ENCODE data around the gene CYTH4.
A peak's percentile ranks its signal among the peaks of the same experiment; 100 is the strongest.
"Not testable (repeated sequence)": the region's sequence is repeated elsewhere in the genome, so short reads cannot be mapped to it uniquely, and the experiment has no call there.

Gene CYTH4

DNA sequence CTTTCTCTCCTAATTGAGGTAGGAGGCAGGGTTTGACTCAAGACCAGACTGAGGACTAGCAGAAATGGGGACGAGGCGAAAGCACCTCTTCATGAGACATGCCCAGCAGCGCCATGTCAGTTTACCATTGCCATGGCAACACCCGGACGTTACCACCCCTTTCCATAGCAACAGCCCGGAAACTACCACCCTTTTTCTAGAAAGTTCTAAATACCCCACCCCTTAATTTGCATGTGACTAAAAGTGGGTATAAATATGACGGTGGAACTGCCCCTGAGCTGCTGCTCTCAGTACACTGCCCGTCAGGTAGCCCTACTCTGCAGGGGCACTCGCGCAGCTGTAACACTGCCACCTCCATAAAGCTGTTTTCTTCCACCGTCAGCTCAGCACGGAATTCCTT is 32.3 kb upstream of the CYTH4 start:
- DNase-seq (ENCODE audit: low spot score), result no peak

DNA sequence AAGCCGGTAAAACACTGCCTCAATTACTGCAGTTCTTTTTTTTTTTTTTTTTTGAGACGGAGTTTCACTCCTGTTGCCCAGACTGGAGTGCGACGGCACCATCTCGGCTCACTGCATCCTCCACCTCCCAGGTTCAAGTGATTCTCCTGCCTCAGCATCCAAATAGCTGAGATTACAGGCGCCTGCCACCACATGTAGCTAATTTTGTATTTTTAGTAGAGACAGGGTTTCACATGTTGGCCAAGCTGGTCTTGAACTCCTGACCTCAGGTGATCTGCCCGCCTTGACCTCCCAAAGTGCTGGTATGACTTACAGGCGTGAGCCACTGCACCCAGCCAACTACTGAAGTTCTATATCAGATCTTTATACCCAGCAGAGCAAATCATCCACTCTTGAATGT is 30.5 kb upstream of the CYTH4 start:
- not testable (repeated sequence) for DNase-seq (ENCODE audit: low spot score)

DNA sequence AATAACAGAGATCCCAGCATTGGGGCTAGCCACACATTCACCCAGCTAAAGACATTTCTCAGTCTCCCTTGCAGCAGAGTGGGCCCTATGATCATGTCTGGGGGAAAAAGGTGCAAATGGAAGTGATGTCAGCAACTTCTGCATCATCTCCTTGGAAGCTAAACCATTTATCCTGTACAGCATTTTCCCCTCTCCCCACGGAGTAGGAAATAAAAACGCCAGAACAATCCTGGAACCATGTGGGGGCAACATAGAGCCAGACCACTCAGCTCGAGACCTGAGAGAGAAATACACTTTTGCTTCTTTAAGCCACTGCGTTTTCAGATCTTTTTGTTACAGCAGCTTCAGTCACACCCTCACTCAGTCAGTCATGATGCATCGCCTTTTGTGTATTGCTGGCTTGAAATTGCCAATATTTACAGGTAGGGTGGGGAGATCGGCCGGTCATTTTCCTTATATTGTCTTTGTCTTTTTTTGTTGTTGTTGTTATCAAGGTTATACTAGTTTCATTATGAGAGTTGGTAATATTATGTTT is 29.1 kb upstream of the CYTH4 start:
- no peak for DNase-seq (ENCODE audit: low spot score)

GRCh38 chr22:37254209-37254866 is 28.0 kb upstream of the CYTH4 start:
- no peak for DNase-seq (ENCODE audit: low spot score)

DNA sequence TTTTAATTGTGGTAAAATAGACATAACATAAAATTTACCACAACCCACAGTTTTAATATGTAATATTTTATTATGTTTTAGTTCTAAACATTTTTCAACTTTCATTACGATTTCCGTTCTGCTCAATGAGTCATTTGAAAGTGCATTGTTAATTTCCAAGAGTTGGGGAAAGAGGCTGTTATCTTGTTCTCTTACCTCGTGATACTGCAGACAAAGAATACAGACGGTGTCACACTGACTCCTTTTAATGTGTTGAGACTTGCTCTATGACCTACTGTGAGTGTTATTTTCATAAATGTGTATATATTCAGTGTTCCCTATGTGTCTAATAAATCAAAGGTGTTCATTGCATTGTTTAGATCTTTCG is 27.5 kb upstream of the CYTH4 start:
- no peak for DNase-seq (ENCODE audit: low spot score)

- DNase-seq (ENCODE audit: low spot score), result no peak
Observed at GRCh38 chr22:37255558-37256006, 26.7 kb upstream of the CYTH4 start.

DNA sequence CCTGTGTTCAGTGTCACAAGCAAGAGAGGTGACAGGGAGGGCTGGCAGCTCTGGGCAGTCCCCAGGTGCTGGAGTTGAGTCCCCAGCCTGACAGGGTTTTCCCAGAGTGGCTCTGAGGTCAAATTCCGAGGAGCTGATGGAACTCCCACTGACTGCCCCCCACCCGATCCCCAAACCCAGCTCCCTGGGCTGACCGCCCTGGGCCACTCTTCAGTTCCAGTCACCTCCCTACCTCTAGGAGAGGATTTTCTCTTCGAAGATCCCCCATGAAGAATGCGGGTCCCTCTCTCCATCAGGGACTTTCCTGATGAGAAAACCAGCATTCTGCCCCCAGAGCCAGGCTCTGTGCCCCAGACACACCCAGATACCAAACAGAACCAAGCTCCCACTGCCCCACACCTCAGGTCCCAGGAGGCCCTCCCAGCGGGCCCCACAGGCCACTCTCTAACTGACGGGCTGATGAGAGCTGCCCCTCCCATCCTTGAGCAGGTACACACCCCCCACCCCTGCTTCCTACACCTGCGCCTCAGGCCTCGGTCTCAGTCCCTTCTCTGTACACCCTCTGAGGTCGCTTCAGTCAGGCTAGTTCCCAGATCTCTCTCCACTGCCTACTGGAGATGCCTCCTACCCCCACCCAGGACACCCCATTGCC is 26.1 kb upstream of the CYTH4 start:
- DNase-seq (ENCODE audit: low spot score), result no peak

DNA sequence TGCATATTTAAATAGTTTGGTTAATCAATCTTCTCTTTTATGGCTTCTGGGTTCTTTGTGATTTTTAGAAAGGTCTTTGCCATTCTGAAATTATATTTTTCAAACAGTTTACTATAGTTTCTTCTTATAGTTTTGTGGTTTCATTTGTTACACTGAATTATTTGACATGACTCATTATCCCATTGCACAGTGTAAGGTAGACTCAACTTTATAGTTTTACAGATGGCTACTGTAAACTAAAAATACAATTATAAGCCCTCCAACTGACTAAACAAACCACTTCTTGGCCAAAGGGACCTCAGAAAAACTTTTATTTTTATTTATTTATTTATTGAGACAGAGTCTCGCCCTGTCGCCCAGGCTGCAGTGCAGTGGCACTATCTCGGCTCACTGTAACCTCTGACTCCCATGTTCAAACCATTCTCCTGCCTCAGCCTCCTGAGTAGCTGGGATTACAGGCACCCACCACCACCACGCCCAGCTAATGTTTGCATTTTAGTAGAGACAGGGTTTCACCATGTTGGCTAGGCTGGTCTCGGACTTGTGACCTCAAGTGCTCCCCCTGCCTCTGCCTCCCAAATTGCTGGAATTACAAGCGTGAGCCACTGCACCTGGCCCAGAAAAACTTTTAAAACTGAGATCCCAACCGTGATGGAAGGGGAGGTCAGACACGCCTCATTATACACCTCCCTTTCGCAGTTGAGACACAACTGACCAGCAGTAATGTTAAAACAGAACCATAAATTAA is 24.1 kb upstream of the CYTH4 start:
- DNase-seq (ENCODE audit: low spot score), result no peak

GRCh38 chr22:37258753-37259401 is 23.4 kb upstream of the CYTH4 start:
- DNase-seq (ENCODE audit: low spot score), result no peak

GRCh38 chr22:37259540-37260029 is 22.7 kb upstream of the CYTH4 start:
- no peak for DNase-seq (ENCODE audit: low spot score)

DNA sequence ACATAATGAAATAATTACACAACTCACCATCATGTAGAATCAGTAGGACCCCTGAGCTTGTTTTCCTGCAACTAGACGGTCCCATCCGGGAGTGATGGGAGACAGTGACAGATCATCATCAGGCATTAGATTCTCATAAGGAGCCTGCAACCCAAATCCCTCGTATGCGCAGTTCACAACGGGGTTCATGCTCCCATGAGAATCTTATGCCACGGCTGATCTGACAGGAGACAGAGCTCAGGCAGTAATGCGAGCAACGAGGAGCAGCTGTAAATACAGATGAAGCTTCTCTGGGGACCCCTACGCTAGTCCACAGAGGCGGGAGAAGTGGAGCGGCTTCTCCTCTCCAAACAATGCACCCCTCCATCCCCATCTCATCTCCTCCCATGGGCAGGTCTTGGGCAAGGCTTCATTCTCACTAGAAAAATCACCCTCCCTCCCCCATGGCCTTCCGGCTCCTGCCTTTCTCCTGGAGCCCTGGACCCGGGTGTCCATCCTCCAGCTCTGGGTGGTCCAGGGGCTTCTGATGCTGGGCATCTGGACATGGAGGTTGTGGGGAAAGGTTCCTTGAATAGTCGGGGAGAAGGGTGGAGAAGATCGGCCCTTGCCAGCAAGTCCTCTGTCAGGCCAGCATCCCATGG is 22.0 kb upstream of the CYTH4 start:
- no peak for DNase-seq (ENCODE audit: low spot score)

GRCh38 chr22:37260901-37261336 is 21.4 kb upstream of the CYTH4 start:
- DNase-seq (ENCODE audit: low spot score), result peak; percentile 70

DNA sequence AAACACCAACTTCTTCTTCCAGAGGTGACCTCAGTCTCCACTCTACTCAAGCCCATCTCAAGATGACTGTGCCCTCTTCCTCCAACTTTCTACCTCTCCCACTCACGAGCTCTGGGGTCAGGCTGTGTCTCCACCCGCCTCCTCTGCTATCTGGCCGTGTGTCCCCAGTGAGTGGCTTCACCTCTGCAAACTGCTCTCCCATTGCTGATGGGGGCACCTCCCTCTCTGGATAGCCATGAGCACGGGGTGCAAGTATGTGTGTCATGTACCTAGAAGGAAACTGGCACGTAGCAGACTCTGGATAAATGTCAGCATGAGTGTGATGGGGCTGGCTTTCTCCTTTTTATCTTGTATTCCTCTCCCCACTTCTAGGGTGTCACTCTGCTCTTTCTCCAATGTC is 20.0 kb upstream of the CYTH4 start:
- DNase-seq (ENCODE audit: low spot score), result no peak

DNA sequence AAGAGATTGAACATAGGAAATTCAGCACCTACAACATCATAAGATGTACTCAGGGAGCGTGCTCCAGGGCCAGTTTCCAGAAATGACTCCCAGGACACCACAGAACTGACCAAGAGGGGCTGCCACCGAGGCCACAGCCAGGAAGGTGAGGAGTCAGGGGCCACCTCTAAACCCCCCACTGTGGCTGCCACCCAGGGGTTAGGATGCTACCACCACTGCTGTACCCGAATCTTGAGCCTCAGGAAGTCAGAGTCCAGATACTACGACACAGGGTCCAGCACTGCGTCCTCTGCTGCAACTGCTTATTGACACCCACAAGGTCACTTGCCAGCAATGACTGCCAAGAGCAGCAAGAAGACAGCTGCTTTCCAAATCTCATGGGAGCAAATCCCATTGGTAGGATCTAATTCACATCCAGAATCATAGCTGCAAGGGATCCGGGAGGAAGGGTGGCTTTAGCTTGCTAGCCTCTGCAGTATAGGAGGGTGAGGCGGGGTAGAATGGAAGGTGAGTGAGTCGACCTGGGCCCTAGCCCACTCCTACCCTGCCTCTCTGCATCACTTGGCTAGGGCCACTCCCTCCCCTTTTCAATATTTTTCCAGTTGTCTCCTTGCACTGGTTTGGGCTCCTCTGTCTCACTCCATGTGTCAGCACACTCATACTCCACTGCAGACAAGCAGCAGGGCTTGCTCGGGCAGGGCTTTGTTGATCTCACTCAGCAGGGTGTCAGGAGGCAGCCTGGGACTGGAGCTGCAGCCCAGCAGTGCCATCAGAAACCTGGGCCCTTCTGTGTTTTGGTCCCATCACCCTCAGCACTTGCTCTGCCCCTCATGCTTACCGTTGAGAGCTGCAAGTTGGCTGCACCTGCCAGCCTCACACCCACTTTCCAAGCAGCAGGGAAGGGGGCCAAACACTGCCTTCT is 18.1 kb upstream of the CYTH4 start:
- no peak for DNase-seq (ENCODE audit: low spot score)

- no peak for DNase-seq (ENCODE audit: low spot score)
Observed at GRCh38 chr22:37266581-37267134, 15.7 kb upstream of the CYTH4 start.

DNA sequence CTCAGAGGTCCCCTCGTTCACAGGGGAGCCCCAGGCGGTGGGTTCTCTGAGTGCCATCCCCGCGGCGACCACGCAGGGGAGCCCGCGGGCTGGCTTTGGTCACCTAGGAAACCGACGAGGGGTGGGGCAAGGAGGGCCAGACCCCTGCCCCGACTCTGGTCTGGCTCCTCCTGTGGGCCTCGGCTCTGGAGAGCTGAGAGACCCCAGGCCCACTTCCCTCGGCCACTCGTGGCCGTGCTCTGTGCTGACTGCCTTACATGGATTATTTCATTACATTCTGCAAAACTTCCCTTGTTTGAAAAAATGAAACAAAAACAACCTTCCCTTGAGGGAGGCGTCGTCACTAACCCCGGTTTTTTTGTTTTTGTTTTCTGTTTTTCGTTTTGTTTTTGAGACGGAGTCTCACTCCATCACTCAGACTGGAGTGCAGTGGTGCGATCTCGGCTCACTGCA is 15.1 kb upstream of the CYTH4 start:
- DNase-seq (ENCODE audit: low spot score), result peak; percentile 76

- DNase-seq (ENCODE audit: low spot score), result no peak
Observed at GRCh38 chr22:37267661-37268413, 14.5 kb upstream of the CYTH4 start.

- DNase-seq (ENCODE audit: low spot score), result no peak
Observed at GRCh38 chr22:37269936-37270678, 12.2 kb upstream of the CYTH4 start.

Data from CD4-positive, alpha-beta T cell treated with Interleukin-15 for 4 hours (primary cell).